ENCODE results near the gene RBP5.

Gene RBP5

DNA sequence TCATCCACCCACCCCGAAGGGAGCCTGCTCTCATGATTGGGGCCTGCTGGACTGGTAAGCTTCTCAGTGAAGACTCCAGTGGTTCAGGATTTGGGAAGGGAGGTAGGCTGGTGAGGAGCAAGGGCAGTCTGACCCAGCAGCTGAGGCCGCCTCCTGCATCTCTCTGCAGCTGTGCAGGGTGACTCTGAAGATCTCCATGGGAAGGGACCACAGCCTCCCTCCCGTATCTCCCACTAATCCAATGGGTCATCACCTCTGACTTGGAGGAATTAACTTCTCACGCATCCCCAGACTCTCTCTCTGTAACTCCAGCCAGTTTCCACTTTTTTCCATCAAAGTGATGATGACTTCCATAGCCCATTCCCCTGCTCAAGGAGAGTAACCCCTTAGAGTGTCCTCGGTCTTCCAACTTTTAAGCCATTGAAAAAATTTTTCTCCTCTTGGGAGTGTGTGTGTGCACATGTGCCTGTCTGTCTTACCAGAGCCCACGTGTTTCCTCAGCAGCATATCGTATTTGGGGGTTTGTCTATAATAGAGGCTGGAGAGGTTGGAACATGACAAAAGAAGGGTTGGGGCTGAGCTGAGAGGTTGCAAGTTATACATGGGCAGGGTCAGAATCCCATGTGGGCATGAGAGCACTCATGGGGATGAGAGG lies 12.8 kb upstream of the RBP5 start:
- TF ChIP-seq POLR2A (IDR thresholded peaks at IDR 0.05; ENCODE audit: extremely low read depth, insufficient read length), result no peak
- TF ChIP-seq MYC (IDR thresholded peaks at IDR 0.05; ENCODE audit: low read depth, low read length), result no peak
- TF ChIP-seq, protein P1, sequence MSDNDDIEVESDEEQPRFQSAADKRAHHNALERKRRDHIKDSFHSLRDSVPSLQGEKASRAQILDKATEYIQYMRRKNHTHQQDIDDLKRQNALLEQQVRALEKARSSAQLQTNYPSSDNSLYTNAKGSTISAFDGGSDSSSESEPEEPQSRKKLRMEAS (IDR thresholded peaks at IDR 0.05; ENCODE audit: low read depth, low read length), result no peak
- TF ChIP-seq, protein P2, sequence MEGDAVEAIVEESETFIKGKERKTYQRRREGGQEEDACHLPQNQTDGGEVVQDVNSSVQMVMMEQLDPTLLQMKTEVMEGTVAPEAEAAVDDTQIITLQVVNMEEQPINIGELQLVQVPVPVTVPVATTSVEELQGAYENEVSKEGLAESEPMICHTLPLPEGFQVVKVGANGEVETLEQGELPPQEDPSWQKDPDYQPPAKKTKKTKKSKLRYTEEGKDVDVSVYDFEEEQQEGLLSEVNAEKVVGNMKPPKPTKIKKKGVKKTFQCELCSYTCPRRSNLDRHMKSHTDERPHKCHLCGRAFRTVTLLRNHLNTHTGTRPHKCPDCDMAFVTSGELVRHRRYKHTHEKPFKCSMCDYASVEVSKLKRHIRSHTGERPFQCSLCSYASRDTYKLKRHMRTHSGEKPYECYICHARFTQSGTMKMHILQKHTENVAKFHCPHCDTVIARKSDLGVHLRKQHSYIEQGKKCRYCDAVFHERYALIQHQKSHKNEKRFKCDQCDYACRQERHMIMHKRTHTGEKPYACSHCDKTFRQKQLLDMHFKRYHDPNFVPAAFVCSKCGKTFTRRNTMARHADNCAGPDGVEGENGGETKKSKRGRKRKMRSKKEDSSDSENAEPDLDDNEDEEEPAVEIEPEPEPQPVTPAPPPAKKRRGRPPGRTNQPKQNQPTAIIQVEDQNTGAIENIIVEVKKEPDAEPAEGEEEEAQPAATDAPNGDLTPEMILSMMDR (IDR thresholded peaks at IDR 0.05; ENCODE audit: low read depth, low read length), result no peak
- no peak for DNase-seq (ENCODE audit: low read depth)
- no peak overlapping the region for H3K4me3 ChIP-seq (ENCODE audit: low read depth, low read length)

DNA sequence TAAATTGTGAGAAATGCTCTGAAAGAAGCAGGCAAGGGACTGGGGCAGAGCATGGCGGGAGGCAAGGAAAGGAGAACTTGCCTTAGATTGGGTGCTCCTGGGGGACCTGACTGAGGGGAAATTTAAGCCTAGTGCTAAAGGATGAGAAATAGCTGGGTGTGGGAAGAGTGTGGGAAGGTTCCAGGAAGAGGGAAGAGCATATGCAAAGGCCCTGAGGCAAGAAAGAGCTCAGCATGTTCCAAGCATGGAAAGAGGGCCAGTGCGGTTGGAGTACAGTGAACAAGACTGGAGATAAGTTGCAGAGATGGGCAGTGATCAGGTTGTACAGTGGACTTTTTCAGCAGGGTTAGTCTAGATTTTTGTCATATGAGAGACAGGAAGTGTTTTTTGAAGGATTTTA lies 10.5 kb upstream of the RBP5 start:
- no peak for DNase-seq (ENCODE audit: low read depth)
- TF ChIP-seq POLR2A (IDR thresholded peaks at IDR 0.05; ENCODE audit: extremely low read depth, insufficient read length), result no peak
- TF ChIP-seq, protein P2 (IDR thresholded peaks at IDR 0.05; ENCODE audit: low read depth, low read length), result no peak
- TF ChIP-seq, protein P1 (IDR thresholded peaks at IDR 0.05; ENCODE audit: low read depth, low read length), result no peak
- TF ChIP-seq MYC (IDR thresholded peaks at IDR 0.05; ENCODE audit: low read depth, low read length), result no peak
- H3K4me3 ChIP-seq (ENCODE audit: low read depth, low read length), result no peak overlapping the region

DNA sequence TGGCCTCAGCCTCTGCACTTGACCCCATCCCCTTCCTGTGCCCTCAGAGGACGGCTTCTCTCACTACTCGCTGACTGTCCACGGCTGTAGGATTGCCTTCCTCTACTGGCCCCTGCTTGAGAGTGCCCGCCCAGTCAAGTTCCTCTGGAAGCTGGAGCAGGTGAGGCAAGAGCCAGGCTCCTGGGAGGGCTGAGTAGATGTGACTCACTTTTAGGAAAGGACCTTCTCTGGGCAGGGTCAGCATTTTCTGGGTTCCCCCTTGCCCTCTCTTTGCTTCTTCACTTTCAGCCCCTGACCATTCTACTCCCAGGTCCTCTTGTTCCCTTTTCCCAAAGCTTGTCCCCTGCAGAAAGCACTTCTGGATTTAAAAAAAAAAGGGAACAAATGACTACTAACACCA lies 9.2 kb upstream of the RBP5 start:
- TF ChIP-seq POLR2A (IDR thresholded peaks at IDR 0.05; ENCODE audit: extremely low read depth, insufficient read length), result no peak
- no peak overlapping the region for H3K4me3 ChIP-seq (ENCODE audit: low read depth, low read length)
- no peak for DNase-seq (ENCODE audit: low read depth)

DNA sequence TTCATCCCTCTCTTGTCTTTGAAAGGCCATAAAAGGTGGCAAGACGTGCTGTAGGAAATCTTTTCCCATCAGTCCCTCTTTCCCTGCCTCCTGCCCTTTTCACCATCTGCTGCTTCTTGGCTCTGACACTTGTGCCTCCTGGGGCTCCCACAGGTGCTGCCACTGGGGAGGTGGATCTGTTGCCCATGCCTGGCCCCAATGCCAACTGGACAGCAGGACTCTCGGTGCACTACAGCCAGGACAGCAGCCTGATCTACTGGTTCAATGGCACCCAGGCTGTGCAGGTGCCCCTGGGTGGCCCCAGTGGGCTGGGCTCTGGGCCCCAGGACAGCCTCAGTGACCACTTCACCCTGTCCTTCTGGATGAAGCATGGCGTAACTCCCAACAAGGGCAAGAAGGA lies 8.0 kb upstream of the RBP5 start:
- TF ChIP-seq MYC (IDR thresholded peaks at IDR 0.05; ENCODE audit: low read depth, low read length), result no peak
- TF ChIP-seq, protein P2 (IDR thresholded peaks at IDR 0.05; ENCODE audit: low read depth, low read length), result no peak
- TF ChIP-seq, protein P1 (IDR thresholded peaks at IDR 0.05; ENCODE audit: low read depth, low read length), result no peak
- TF ChIP-seq POLR2A (IDR thresholded peaks at IDR 0.05; ENCODE audit: extremely low read depth, insufficient read length), result no peak
- H3K4me3 ChIP-seq (ENCODE audit: low read depth, low read length), result no peak overlapping the region
- no peak for DNase-seq (ENCODE audit: low read depth)

DNA sequence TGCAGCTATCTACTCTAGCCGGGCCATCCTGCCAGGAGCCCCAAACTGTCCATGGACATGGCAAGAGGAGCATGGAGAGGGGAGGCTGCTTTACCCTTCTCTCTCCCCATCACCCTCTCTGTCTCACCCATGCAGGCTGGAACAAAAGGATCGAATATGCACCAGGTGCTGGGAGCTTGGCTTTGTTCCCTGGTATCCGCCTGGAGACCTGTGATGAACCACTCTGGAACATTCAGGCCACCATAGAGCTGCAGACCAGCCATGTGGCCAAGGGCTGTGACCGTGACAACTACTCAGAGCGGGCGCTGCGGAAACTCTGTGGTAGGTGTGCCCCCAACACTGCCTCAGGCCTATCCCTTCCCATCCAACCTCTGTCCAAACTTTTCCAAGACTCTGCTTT lies 7.4 kb upstream of the RBP5 start:
- no peak for DNase-seq (ENCODE audit: low read depth)
- TF ChIP-seq, protein P1 (IDR thresholded peaks at IDR 0.05; ENCODE audit: low read depth, low read length), result no peak
- TF ChIP-seq POLR2A (IDR thresholded peaks at IDR 0.05; ENCODE audit: extremely low read depth, insufficient read length) (no peak), MYC (IDR thresholded peaks at IDR 0.05; ENCODE audit: low read depth, low read length) (no peak)
- TF ChIP-seq, protein P2 (IDR thresholded peaks at IDR 0.05; ENCODE audit: low read depth, low read length), result no peak

DNA sequence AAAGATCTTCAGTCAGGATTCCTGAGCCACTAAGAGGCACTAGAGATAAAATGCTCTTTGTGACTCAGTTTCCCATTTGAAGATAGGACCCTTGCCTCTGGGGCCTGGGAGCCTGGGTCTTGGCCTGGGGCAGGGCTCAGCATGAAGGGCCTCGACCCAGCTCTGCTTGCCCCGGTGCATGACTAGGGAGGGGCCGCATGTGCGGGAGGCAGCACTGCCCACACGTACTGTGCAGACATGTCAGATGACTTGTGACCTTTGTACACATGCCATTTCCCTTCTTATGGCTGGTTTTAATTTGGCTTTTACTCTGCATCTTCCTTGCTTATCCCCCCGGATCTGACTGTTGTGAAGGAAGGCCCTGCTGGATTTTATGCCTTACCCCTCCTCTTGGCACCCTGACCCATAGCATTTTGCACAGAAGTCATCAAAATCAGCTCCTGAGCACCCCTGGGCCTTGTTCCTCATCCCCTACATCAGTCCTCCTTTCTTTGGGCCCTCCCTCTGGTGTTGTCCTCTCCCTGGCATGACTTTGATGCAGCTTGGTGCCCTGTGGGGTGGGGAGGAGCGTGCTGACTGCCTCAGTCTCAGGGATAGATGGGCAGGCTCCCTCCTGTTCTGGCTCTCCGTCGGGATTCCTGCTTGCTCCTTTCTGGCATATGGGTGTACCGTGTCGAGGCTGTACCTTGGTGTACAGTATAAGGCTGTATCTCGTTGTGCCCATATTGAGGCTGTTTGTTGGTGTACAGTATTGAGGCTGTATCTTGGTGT lies 5.9 kb upstream of the RBP5 start:
- no peak for DNase-seq (ENCODE audit: low read depth)
- TF ChIP-seq POLR2A (IDR thresholded peaks at IDR 0.05; ENCODE audit: extremely low read depth, insufficient read length) (no peak), MYC (IDR thresholded peaks at IDR 0.05; ENCODE audit: low read depth, low read length) (no peak)
- TF ChIP-seq, protein P2 (IDR thresholded peaks at IDR 0.05; ENCODE audit: low read depth, low read length), result no peak
- TF ChIP-seq, protein P1 (IDR thresholded peaks at IDR 0.05; ENCODE audit: low read depth, low read length), result no peak
- H3K4me3 ChIP-seq (ENCODE audit: low read depth, low read length), result no peak overlapping the region

More for the DNA sequence above, 7.4 kb upstream of the RBP5 start:
- H3K4me3 ChIP-seq (ENCODE audit: low read depth, low read length), result no peak overlapping the region
